ENCODE measurements around the gene PCLO. TPM values are rescaled to one million over a fixed set of nuclear protein-coding genes. Genes with fewer than 3 reads are reported as not detected.

PCLO gene
- total RNA-seq, 3 donors from 2014 or later, result 5.5 to 16.5 (median 7.1) TPM

- Histone ChIP-seq H3K36me3 (ENCODE audit: low read depth) (no peaks in the 10 kb centered on the region), H3K9me3 (no peaks in the 10 kb centered on the region), H3K4me3 (no peak overlapping the region), H3K4me1 (ENCODE audit: low read depth) (no peaks in the 10 kb centered on the region)
- intact Hi-C loops (cut with DNase I, micrococcal nuclease), result no loop called here
- ATAC-seq, result no peak
- no peak for DNase-seq
- no peak for TF ChIP-seq CTCF (IDR thresholded peaks at IDR 0.05)
These were observed 421.2 kb downstream of the PCLO start for GRCh38 chr7:82741493-82741892.

GRCh38 chr7:82740246-82740848, 422.3 kb downstream of the PCLO start:
- intact Hi-C loops (cut with DNase I, micrococcal nuclease), result no loop called here
- H3K9me3 ChIP-seq, result no peaks in the 10 kb centered on the region
- TF ChIP-seq CTCF (IDR thresholded peaks at IDR 0.05), result no peak
- ATAC-seq (no peak), DNase-seq (peak in 2 of 3 donors; percentile 36 to 62)
- no peaks in the 10 kb centered on the region for H3K36me3 ChIP-seq (ENCODE audit: low read depth)
- H3K4me1 ChIP-seq (ENCODE audit: low read depth), result no peaks in the 10 kb centered on the region
- no peak overlapping the region for H3K4me3 ChIP-seq

GRCh38 chr7:82736633-82737032, 426.1 kb downstream of the PCLO start:
- intact Hi-C loops (cut with DNase I, micrococcal nuclease), result no loop called here
- ATAC-seq, result no peak
- no peak for DNase-seq
- TF ChIP-seq CTCF (IDR thresholded peaks at IDR 0.05), result no peak
- H3K36me3 ChIP-seq (ENCODE audit: low read depth), result no peaks in the 10 kb centered on the region
- no peaks in the 10 kb centered on the region for H3K4me1 ChIP-seq (ENCODE audit: low read depth)
- no peaks in the 10 kb centered on the region for H3K9me3 ChIP-seq
- no peak overlapping the region for H3K4me3 ChIP-seq

GRCh38 chr7:82732677-82733076, 430.0 kb downstream of the PCLO start:
- H3K36me3 ChIP-seq (ENCODE audit: low read depth), result no peaks in the 10 kb centered on the region
- TF ChIP-seq CTCF (IDR thresholded peaks at IDR 0.05), result no peak
- no peak for ATAC-seq
- intact Hi-C loops (cut with DNase I, micrococcal nuclease), result no loop called here
- H3K9me3 ChIP-seq, result no peaks in the 10 kb centered on the region
- H3K4me1 ChIP-seq (ENCODE audit: low read depth), result no peaks in the 10 kb centered on the region
- no peak for DNase-seq
- no peak overlapping the region for H3K4me3 ChIP-seq

- H3K4me3 ChIP-seq, result no peak overlapping the region
- H3K9me3 ChIP-seq, result no peaks in the 10 kb centered on the region
- intact Hi-C loops (cut with DNase I, micrococcal nuclease), result loop anchor here in 1 of 2 donors (10.0 kb wide), 1 partner anchor 495 kb away; no protein-coding TSS in a partner anchor
- H3K36me3 ChIP-seq (ENCODE audit: low read depth), result no peaks in the 10 kb centered on the region
- peak; percentile 20 for TF ChIP-seq CTCF (IDR thresholded peaks at IDR 0.05)
- no peak for ATAC-seq
- no peaks in the 10 kb centered on the region for H3K4me1 ChIP-seq (ENCODE audit: low read depth)
- peak in 1 of 3 donors; percentile 36 for DNase-seq
These were observed 433.3 kb downstream of the PCLO start for GRCh38 chr7:82729172-82730030.
